NCI-H345 treated with DMSO at 0.1 percent for 48 hours (cell line): Measurements from ENCODE around the gene CBFA2T2.
A peak's percentile ranks its signal among the peaks of the same experiment; 100 is the strongest.

Experiments used
- DNase-seq: peaks from one replicate; lab custom pipeline; 2025; ENCODE audit not compliant: unreplicated experiment; lab: John Stamatoyannopoulos, UW

CBFA2T2 gene

DNA sequence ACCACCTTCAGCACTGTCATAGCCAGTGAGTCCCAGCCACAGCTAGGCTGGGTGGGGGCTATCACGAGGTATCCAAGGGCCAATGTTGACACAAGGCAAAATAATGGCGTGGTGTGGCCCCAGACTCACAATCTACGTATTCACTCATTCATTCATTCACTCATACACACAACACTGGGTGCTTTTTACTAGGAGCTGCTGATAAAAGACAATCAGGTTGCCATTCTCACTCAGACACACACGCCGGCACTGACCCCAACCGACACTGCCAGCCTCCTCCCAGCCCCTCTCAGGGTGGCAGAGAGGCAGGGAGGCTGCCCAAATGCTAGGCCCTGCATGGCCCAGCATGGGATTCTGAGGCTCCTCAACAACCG is 170.8 kb downstream of the CBFA2T2 start:
- DNase-seq = no peak

DNA sequence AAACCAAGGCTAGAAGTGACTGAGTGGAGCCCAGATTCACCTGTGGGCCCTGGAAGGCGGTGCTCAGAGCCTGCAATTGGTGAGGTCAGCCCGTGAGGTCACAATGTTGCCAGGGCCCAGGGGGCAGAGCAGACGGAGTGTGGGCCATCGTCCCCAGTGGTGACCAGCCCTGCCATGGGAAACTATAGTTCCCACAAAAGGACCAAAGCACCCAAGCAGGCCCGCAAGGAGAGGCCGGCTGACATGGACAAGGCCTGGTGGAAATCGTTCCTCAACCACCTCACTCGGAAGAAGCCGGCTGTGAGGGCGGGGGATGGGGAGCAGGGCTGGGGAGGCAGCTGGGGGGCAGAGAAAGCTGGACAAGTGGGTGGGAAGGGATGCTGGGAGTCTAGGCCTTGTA is 172.3 kb downstream of the CBFA2T2 start, which contains the start of gene C20orf144:
C20orf144 (plus strand) TSS at position 156 of the 400 bp plus-strand sequence; CDS start at position 175, 19 bp downstream.
- DNase-seq = no peak

DNA sequence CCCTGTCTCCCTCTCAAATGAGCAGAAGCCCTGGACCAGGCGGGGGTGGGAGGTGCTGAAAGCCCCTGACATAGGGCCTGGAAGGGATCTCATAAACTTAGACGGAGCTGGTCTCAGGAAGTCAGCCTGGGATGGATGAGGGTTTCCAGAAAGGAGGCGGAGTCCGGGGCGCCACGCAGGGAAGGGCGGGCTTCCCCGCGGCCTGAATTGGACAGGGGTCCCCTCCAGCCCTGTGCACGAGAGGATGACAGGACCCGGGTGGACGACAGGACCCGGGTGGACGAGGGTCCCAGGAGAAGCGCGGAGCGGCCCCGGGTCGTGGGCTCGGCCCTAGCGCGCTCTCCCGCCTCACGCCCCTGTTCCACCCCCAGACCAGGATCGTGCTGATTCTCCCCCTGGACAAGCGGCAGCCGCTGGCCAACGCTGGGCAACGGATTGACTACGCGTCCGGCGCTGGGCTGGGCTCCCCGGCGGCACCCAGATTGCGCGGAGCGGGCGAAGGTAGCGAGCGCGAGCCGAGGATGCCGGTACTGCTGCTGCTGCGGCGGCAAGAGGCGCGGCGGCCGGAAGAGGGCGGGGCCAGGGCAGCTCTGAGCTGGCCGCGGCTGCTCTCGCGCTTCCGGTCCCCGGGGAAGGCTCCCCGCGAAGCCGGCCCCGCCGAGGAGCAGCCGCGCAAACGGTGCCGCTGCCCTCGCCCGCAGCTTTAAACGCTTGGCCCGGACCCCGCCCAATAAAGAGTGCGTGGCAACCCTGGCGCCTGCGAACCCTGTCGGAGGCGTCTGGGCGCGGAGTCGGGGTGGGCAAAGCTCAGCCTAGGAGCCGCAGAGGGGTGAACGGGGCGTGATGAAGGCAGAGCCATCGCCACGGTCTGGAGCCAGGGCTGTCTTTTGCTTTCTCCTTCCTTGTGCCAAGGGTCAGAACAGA is 173.5 kb downstream of the CBFA2T2 start:
- peak; percentile 74 for DNase-seq

DNA sequence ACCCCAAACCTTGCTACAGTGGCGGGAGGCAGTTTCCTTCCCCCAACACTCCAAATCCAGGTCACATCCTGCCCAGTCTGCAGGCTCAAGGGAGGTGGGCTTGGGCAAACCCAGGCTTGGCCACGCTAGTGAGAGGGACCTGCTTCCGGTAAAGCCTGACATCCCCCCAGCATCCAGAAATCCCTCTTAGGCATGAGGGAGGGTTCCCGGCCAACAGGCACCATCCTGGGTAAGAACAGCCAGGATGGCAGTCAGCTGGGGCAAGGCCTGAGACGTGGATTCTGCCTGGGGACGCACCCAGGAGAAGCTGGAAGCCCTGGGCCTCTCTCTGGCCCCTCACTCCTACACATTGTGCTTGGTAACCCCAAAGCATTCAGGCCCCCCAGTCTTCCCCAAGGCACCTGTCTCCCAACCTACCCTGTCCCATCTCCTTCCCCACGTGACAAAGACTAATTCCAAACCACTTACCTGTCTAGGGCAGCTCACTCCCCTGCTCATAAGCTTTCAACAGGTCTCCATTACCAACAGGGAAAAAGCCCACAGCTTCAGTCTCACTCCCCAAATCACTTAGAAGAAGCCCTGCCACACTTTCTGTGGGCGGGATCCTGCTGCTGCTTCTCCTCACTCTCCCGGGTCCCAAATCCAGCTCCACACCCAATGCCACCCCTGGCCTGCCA is 174.3 kb downstream of the CBFA2T2 start:
- no peak for DNase-seq

DNA sequence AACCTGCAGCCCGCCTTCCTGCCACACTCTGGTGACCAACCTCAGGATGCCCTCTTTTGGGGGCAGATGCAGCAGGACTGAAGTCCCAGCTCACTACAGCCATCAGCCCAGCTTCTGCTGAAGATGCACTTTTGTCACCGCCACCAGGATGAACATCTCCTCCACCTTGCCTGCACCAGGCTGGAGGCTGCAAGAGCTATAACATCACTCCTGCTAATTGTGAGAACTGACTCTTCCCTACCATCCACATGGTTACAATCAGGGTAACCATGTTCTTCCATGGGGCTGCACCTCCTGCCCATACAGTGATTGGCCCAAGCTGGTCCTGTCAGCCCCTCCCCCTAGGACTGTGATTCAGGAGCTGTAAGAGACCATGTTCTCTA is 174.9 kb downstream of the CBFA2T2 start:
- DNase-seq = no peak

DNA sequence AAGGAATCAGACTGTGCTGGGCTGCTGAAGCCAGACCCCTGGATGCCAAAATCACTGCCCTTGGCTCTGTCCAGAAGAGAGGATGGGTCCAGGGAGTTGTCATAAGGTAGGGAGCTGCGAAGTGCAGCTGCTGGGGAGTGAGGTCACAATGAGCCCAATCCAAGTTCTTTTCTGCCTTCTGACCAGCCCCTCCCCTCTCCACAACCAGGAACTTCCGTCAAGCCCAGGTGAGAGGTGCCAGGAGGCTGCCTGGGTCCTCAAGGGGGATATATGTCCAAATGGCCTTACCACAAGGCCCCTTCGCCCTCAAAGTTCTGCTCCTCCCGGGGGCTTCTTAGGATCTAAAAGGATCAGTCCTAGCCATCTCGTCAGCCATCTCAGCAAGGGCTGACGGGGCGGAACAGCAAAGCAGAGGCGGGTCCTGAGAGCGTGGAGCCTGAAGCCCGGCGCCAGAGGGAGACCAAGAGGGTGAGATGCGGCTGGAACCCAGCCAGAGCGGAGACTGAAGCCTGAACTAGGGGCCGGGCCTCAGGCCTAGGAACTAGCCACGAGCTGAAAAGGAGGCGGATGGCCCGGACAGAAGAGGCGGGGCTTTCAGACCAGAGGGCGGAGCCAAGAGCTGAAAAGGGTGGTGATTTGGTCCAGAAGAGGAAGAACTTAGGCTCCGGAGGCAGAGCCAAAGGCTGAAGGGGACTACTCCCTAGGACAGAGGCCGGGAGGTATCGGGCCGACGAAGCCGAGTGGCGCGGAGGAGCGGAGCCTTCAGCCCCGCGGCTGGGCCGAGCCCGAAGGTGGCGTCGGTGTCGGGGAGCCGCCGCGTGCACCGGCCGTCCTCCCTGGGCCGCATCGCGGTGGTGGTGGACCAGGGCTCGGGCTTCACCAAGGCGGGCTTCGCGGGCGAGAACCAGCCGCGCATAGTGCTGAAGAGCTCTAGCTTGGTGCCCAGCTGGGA is 176.7 kb downstream of the CBFA2T2 start, which contains the start of gene ACTL10:
ACTL10 (plus strand) TSS at position 651 of the 952 bp plus-strand sequence. CDS start 555 bp downstream, outside the sequence.
- DNase-seq = peak; percentile 78

DNA sequence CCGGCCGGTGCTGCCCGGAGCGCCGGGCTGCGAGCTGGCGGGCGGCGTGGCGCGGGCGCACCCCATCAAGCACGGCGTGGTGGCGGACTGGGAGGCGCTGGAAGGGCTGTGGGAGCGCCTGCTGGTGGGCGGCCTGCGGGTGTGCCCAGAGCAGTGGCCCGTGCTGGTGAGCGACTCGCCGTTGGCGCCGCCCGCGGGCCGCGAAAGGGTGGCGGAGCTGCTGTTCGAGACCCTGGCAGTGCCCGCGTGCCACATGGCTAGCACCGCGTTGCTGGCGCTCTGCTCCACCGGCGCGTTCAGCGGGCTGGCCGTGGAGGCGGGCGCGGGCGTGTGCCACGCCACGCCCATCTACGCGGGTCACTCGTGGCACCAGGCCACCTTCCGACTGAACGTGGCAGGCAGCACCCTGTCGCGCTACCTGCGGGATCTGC is 177.4 kb downstream of the CBFA2T2 start:
- no peak for DNase-seq

DNA sequence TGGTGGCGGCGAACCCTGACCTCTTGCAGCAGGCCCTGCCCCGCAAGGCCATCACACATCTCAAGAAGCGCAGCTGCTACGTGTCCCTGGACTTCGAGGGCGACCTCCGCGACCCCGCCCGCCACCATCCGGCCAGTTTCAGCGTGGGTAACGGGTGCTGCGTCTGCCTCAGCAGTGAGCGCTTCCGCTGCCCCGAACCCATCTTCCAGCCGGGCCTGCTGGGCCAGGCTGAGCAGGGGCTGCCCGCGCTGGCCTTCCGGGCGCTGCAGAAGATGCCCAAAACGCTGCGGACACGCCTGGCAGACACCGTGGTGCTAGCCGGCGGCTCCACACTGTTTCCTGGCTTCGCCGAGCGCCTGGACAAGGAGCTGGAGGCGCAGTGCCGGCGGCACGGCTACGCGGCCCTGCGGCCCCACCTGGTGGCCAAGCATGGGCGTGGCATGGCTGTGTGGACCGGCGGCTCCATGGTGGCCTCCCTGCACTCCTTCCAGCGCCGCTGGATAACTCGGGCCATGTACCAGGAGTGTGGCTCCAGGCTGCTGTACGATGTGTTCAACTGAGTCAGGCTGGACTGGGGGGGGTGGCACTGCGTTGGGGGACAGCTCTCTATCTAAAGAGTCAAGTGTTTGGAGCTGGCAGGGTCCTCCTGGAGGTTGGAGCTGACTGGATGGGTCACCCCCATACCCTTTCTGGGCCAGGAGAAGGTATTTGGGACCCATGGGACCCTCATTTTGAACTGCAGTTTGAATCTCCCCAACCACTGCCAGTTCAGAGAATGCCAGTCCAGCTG is 178.0 kb downstream of the CBFA2T2 start:
- peak; percentile 67 for DNase-seq

DNA sequence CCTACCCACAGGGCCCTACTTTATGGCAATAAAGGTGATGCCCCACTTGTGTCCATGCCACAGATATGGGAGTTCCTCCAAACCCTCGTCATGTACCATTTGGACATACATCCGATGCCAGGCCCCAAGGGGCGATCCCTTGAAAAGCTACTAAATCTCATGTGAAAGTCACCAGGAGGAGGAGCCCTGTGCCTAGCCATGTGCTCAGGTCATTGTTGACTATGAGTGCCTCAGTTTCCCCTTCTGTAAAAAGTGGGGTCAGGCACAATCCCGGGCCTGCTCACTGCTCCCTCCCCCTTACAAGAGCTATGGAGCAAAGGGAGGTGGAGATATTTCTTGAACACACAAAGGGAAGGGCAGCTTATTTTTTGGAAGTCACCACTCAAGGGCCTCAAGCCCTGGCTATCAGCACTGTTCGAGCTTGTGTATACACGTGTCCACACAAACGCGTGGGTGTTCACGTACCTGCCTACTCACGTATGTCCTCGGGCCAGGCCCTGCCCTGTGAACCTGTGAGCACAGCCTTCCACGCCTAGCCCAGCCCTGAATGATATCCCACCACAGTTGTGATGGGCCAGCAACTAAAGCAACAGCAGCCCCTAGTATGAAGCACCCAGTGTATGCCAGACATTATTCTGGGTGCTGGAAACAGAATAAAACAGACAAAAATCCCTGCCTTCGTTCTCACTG is 178.7 kb downstream of the CBFA2T2 start:
- DNase-seq = no peak

DNA sequence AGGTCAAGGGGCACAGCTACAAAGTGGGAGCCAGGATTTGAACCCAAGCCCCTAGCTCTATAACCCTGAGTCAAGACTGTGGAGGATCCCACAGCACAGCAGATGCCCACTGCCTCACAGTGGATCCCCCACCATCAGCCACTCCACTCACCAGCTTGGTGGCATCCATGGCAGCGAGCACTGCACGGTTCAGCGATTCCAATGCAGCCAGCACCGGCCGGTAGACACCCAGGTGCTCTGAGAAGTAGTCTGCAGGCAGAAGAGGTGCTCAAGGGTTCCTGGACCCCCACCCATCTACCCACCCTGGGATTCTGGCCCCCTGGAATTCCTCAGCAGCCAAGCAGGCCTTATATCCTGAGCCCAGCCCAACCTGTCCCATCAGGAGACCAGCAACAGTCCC is 179.3 kb downstream of the CBFA2T2 start:
- DNase-seq = no peak

DNA sequence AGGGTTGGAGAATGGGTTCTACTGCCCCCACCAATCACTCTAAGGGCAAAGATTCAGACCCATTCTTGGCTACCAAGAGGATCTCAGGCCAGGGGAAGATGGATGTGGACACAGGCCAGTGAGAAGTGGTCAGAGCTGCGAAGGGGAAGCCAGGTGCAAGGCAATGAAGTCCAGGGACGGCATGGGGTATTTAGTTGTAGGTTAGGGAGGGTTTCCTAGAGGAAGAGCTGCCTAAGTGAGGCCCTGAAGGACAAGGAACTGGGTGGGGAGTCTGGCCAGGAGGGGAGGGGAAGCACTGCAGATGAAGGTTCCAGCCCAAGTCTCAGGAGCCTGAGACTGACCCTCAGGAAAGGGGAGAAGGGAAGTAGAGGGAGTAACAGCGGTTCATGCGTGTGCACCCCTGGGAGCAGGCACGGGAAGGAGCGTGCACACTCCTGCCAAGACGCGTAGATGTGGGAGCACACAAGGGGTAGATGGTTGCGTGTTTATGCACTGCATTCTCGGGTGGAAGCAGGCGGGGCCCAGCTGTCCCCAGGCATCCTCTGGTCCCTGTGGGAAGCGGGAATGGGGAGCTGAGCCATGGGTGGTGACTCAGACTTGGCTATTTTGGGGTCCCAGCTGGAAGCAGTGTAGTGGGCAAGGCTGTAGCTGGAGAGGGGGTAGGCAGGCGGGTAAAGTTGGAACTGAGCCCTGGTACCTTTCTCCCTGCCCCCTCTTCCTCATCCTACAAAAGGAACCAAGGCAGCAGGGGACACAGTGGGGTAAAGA is 180.2 kb downstream of the CBFA2T2 start:
- DNase-seq = no peak

DNA sequence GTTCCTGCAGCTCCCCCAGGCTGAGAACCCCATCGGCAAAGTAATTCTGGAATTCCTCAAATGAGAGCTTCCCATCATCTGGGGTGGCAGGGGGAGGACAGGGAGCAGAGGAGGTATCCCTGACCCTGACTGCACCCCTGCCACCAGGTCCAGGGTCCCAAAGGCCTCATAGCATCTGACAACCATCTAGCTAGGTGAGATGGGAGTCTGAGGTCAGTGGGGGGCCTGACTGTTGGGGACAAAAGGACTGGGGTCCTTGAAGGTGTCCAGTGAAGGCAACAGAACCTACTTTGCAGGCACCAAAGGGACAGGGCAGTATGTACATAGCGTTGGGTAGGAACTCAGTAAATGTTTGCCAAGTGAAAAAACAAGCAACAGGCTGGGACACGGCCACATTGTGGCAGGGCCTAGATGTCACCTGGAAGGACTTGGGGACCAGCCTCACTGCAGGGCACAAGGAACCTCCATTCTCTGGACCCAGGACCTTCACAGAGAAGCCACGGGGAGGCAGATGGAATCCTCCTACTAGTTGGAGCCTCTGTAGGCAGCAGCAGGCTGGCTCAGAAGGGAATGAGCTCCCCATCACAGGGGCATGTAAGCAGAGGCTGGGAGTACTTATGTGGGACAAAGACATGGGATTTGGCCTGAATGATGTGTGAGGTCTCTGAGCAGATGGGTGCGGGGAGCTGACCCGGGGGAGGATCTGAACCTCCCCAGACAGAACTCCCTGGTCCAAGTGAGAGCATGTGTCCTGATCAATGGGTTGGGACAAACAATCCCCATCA is 181.0 kb downstream of the CBFA2T2 start:
- DNase-seq = no peak

DNA sequence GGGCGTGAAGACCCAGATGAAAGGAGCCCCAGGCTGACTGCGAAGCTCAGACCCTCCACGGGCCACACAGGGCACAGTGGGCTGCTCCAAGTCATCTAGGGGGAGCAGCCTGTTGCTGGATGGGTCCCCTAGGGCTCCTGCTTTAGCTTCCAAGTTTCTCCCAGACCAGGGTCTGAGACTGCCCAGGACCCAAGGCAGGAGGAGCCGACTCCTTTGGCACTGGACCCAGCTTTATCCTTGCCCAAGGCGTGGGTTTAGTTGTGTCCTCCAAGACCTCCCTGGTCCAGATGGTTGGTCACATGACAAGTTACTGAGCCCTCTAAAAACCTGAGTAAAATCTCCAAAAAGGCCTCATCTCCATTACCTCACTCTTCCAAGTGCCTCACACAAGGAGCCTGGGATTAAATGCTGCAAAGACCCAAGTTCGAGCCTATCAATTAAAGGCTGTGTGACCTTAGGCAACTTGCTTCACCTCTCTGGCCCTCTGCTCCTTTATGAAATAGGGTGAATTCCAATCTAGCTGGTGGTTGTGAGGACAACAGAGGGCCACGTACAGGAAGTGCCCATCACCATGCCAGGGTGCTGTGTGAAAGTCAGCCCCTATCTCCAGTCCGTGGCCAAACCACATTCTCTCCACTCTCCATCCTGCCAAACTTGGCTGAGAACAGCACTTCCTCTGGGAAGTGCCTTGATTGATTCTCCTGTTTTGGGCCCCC is 181.8 kb downstream of the CBFA2T2 start:
- DNase-seq = no peak

DNA sequence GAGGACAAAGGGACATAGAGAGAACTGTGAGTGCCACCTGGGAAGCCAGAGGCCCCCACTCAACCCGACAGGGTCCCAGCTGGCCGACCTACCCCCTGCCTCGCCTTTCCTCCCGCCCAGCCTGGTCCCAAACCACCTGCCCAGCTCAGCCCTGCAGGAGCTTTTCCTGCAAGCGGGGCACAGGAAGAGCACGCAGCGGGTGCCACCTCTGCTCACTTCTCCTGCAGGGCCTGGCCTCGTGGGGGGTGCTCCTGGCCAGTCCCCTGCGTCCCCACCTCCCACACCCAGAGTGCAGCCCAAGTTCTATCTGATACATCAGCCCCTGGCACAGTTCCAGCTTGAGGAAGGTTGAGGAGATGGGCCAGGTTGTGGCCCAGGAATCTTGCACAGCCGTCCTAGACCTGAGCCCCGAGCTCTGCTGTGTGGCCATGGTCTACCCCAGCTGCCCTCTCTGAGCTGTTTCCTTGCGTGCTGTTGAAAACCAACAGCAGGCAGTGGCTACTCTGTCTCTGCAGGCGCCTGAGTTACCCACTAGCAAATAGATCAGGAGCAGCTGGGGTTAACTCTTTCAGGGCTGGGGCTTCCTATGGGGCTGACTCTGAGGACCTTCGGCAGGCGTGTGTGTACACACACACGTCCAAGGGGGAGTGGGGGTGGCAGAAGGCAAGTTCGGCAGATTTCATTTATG is 182.7 kb downstream of the CBFA2T2 start:
- DNase-seq = peak; percentile 93

DNA sequence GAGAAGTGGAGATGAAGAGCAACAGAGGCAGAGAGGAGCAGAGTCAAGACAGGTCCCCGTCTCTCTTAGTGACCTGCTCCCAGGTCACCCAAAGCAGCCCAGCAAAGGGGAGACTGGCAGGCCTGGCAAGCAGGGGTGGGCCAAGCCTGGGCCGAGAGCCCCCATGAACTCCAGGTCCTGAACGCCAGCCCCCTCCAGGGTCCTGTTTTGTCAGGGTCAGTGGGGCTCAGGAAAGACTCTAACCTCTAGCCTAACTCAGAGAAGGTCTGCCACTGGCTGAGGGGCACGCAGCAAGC is 183.2 kb downstream of the CBFA2T2 start:
- no peak for DNase-seq

DNA sequence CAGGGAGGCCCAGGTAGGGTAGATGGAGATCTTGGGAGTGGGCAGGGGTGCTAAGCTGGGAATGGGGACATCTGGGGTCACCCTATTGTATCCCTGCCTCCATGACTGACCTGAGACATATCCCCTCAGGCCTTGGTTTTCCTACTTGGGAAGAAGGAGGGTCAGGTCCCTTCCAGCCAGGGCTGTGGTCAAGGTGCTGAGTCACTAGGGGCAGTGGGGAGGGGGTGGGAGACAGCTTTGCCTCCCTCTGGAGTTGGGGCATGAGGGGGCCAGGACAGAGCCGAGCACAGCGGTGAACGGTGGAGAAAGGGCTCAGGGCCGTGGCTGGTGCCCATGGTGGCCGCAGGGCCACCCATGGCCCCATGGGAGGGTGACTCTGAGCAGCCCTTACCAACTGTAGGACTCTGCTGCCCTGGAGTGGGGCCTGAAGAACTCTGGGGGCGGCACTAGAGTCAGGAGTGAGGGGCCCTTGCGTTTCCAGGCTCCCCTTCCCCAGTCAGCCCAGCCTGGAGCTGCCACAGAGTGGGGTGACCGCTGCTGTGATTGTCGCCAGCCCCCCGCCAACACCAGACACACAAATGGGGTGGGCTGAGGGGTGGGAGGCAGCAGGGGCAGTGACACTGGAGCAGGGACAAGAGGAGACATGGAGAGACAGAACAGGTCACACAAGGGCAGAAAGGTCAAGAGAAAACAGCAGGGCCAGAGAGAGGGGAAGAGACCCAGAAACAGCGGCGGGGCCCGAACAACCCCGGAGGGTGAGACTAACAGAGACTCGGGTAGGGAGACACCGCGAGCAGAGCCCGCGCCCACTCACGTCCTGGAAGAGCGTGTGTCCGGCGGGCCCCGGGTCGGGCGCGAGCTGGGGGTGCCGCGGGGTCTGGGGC is 183.8 kb downstream of the CBFA2T2 start:
- peak; percentile 37 for DNase-seq
